Erythroblast (primary cell): Measurements from ENCODE around the gene MDFIC2.

ENCODE experiments used
- GATA1 ChIP-seq: IDR thresholded peaks from 2 replicates; pipeline ENCODE4 v1.6.1; 2011; ENCODE audit warnings: low read depth, mild to moderate bottlenecking, control low read depth, low read length, moderate library complexity
- POLR2A ChIP-seq: IDR thresholded peaks from 2 replicates; pipeline ENCODE4 v1.6.1; 2011; ENCODE audit warnings: mild to moderate bottlenecking, low read length

- TF ChIP-seq POLR2A: no peak
- TF ChIP-seq GATA1: no peak
Observed at GRCh38 chr3:70180664-70181063, 131.8 kb downstream of the MDFIC2 start.
